Endothelial cell of umbilical vein (primary cell): ENCODE measurements around the gene SMIM8.

Experiments used
- POLR2A ChIP-seq: IDR thresholded peaks from 2 replicates; pipeline ENCODE4 v1.6.1; 2012; ENCODE audit warnings: low read depth, mild to moderate bottlenecking, control low read depth, low read length
- TF ChIP-seq, protein P1 (sequence below), 2 donors: IDR thresholded peaks; 1 replicate in 1 of 2; 2 replicates in 1 of 2; pipeline ENCODE4 v1.5.1; 2011; ENCODE audit warnings: low read length in 2 of 2, mild to moderate bottlenecking in 2 of 2, moderate library complexity in 2 of 2, control low read depth in 1 of 2, inconsistent platforms in 1 of 2, low read depth in 1 of 2; ENCODE audit not compliant: insufficient read depth in 1 of 2; ENCODE audit errors: extremely low read depth in 1 of 2

- TF ChIP-seq, protein P1, sequence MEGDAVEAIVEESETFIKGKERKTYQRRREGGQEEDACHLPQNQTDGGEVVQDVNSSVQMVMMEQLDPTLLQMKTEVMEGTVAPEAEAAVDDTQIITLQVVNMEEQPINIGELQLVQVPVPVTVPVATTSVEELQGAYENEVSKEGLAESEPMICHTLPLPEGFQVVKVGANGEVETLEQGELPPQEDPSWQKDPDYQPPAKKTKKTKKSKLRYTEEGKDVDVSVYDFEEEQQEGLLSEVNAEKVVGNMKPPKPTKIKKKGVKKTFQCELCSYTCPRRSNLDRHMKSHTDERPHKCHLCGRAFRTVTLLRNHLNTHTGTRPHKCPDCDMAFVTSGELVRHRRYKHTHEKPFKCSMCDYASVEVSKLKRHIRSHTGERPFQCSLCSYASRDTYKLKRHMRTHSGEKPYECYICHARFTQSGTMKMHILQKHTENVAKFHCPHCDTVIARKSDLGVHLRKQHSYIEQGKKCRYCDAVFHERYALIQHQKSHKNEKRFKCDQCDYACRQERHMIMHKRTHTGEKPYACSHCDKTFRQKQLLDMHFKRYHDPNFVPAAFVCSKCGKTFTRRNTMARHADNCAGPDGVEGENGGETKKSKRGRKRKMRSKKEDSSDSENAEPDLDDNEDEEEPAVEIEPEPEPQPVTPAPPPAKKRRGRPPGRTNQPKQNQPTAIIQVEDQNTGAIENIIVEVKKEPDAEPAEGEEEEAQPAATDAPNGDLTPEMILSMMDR (IDR thresholded peaks at IDR 0.05; ENCODE audit: extremely low read depth in 1 of 2, insufficient read depth in 1 of 2, low read depth in 1 of 2, low read length in 2 of 2): no peak
- no peak for TF ChIP-seq POLR2A
Observed at GRCh38 chr6:87276624-87277023, 45.8 kb upstream of the SMIM8 start.
